Measurements from ENCODE around the gene HELLS. TPM values are rescaled to one million over a fixed set of nuclear protein-coding genes. Genes with fewer than 3 reads are reported as not detected.
A peak's percentile ranks its signal among the peaks of the same experiment; 100 is the strongest.

The HELLS gene
- total RNA-seq, result 23.8 and 27.3 TPM in 2 replicates

- Mint-ChIP-seq H3K9me3 (no peaks in the 10 kb centered on the region), H3K36me3 (ENCODE audit: low read depth) (peaks cover 12% of the 10 kb centered on the region), H3K27me3 (peaks cover 2% of the 10 kb centered on the region), H3K4me3 (peak within 1 kb of the TSS; percentile 99), H3K4me1 (peaks cover 23% of the 10 kb centered on the region), H3K27ac (peak within 1 kb of the TSS; percentile 87)
- CTCF ChIA-PET, result no interaction called here
- TF ChIP-seq CTCF (IDR thresholded peaks at IDR 0.05), result no peak
- intact Hi-C loops (cut with micrococcal nuclease), result loop anchor here (1.0 to 10.0 kb wide), 4 partner anchors 142 to 1051 kb away; partner anchors contain the start of genes CEP55, FRA10AC1 and NOC3L
- ATAC-seq (ENCODE audit: low read depth), result peak; percentile 81
- DNase-seq, result peak; percentile 60
- POLR2A ChIA-PET, result interaction anchor here (1.0 kb wide), 2 partner anchors 183 to 844 kb away, joined by 3 to 4 read pairs; partner anchors contain the start of gene NOC3L
Measured at GRCh38 chr10:94545391-94546048, at the start of gene HELLS. HELLS (plus strand) TSS chr10:94545788; CDS start chr10:94545922, 134 bp downstream.

GRCh38 chr10:94496010-94496409 lies 49.6 kb upstream of the HELLS start:
- no peak for TF ChIP-seq CTCF (IDR thresholded peaks at IDR 0.05)
- POLR2A ChIA-PET, result no interaction called here
- intact Hi-C loops (cut with micrococcal nuclease), result no loop called here
- Mint-ChIP-seq H3K9me3 (no peaks in the 10 kb centered on the region), H3K36me3 (ENCODE audit: low read depth) (peaks cover 8% of the 10 kb centered on the region), H3K27ac (no peak overlapping the region), H3K4me1 (peaks cover 10% of the 10 kb centered on the region), H3K4me3 (no peak overlapping the region), H3K27me3 (no peaks in the 10 kb centered on the region)
- CTCF ChIA-PET, result no interaction called here
- DNase-seq (no peak), ATAC-seq (ENCODE audit: low read depth) (no peak)

GRCh38 chr10:94496646-94497045 lies 48.9 kb upstream of the HELLS start:
- Mint-ChIP-seq H3K27ac (no peak overlapping the region), H3K27me3 (no peaks in the 10 kb centered on the region), H3K4me1 (peaks cover 10% of the 10 kb centered on the region), H3K9me3 (no peaks in the 10 kb centered on the region), H3K4me3 (no peak overlapping the region), H3K36me3 (ENCODE audit: low read depth) (peaks cover 9% of the 10 kb centered on the region)
- intact Hi-C loops (cut with micrococcal nuclease), result no loop called here
- ChIA-PET CTCF (no interaction called here), POLR2A (no interaction called here)
- ATAC-seq (ENCODE audit: low read depth), result no peak
- TF ChIP-seq CTCF (IDR thresholded peaks at IDR 0.05), result no peak
- no peak for DNase-seq

GRCh38 chr10:94500063-94500462 lies 45.5 kb upstream of the HELLS start:
- H3K4me1 Mint-ChIP-seq, result peaks cover 10% of the 10 kb centered on the region
- H3K27me3 Mint-ChIP-seq, result no peaks in the 10 kb centered on the region
- no peaks in the 10 kb centered on the region for H3K9me3 Mint-ChIP-seq
- no peak for TF ChIP-seq CTCF (IDR thresholded peaks at IDR 0.05)
- ChIA-PET POLR2A (no interaction called here), CTCF (no interaction called here)
- DNase-seq (no peak), ATAC-seq (ENCODE audit: low read depth) (no peak)
- intact Hi-C loops (cut with micrococcal nuclease), result no loop called here
- no peak overlapping the region for H3K27ac Mint-ChIP-seq
- H3K4me3 Mint-ChIP-seq, result no peak overlapping the region
- H3K36me3 Mint-ChIP-seq (ENCODE audit: low read depth), result peaks cover 12% of the 10 kb centered on the region

GRCh38 chr10:94521276-94522250 lies 24.0 kb upstream of the HELLS start:
- no peak for TF ChIP-seq CTCF (IDR thresholded peaks at IDR 0.05)
- H3K4me1 Mint-ChIP-seq, result no peaks in the 10 kb centered on the region
- DNase-seq, result no peak
- ChIA-PET CTCF (no interaction called here), POLR2A (no interaction called here)
- H3K27ac Mint-ChIP-seq, result no peak overlapping the region
- peaks cover 11% of the 10 kb centered on the region for H3K36me3 Mint-ChIP-seq (ENCODE audit: low read depth)
- intact Hi-C loops (cut with micrococcal nuclease), result no loop called here
- H3K4me3 Mint-ChIP-seq, result no peak overlapping the region
- H3K27me3 Mint-ChIP-seq, result no peaks in the 10 kb centered on the region
- no peak for ATAC-seq (ENCODE audit: low read depth)
- H3K9me3 Mint-ChIP-seq, result no peaks in the 10 kb centered on the region

Data from activated B cell treated with CpG ODN at 0.5 μM for 24 hours (primary cell).